Activated CD4-positive, alpha-beta T cell treated with anti-CD3 and anti-CD28 coated beads for 48 hours (primary cell): ENCODE results near the gene MRPL47.
"Not testable (repeated sequence)": the region's sequence is repeated elsewhere in the genome, so short reads cannot be mapped to it uniquely, and the experiment has no call there.

Experiments used
- DNase-seq: peaks from one replicate; pipeline ENCODE4 v3.0.0-alpha.2; 2020

MRPL47 gene

DNA sequence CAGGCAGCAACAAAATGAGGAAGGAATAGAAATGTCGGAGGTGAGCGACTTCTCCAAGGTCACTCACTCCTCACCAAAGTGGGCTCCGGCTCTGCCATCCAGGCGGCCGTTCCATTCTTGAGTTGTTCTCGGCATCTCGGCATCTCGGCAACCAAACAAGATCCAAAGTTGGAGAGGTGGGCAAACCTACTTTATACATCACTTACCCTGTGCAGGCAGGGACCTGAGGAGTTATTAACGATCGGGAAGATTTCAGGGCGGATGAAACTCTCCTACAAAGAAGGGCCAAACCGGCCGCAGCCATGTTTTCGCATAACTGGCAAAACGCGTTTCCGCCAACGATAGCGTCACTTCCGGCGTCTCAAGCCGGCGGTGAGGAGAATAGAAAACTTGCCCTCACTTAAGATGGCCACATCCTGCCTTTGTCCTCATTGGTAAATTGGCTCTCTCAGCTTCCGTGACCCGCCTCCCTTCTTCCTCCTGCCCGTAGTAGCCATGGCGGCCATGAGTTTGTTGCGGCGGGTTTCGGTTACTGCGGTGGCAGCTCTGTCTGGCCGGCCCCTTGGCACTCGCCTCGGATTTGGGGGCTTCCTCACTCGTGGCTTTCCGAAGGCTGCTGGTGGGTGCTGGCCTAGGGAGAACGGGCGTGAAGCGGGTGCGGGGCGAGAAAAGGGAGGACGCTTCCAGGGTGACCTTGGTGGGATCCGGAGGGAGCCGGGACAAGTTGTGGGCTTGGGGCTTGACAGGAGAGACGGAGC lies at the start of gene MRPL47, which contains the start of gene NDUFB5:
Gene MRPL47 (minus strand): TSS at position 318 of the 758 bp plus-strand sequence. CDS start 14 bp downstream, at position 304.
Gene NDUFB5 (plus strand): TSS at position 474 of the 758 bp plus-strand sequence. CDS start 22 bp downstream, at position 496.
- peak; percentile 94 for DNase-seq

DNA sequence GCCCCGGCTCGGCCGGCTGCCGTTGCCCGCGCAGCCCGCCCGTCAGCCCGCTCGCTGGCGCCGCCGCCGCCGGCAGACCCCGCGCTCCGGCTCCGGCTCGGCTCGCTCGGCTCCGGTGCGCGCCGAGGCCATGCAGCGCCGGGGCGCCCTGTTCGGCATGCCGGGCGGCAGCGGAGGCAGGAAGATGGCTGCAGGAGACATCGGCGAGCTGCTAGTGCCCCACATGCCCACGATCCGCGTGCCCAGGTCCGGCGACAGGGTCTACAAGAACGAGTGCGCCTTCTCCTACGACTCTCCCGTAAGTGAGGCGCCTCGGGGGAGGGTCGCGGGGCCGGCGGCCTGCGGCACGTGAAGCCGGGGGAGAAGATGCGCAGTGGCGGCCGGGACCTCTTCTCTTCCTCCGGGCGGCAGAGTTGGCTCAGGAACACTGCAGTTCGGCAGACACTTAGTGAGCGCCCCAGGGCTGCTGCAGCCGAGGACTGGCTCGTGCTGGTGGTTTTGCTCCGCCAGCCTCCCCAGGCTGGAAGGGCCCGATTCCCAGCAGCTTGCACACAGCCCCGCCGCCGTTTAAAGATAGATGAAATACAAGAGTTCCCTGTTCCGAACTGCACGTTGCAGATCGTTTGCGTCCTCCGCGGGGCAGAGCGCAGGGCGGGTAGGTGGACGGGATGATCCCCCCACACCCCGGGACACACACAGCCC lies 48.8 kb upstream of the MRPL47 start:
- DNase-seq, result peak; percentile 73

DNA sequence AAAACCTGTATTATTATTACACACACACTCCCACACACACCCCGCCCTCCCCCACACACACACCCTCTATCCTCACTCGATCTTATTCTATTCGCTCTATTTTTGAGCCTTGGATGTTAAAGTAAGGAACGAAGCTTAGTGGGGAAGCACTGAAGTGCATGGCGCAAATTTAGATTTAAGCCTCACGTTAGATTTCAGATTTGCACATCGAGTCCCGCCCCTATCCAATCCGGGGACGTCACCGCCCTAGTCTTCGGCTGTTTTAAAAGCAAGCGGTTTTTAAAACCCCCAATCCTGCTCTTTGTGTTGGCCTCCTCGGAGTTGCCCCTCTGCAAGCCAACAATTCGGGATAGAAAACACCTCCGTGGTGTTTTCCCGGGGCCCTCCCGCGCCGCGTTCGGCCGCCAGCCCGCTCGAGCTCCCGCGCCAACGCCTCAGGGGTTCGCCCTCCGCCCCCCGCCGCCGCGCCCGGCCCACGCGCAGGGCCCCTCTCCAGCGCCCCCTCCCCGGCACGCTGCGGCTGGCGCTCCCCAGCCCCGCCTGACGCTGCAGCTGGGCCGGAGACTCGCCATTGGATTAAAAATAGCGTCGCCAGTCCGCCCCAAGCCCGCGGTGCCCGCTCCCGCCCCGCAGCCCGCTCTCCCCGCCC lies 48.1 kb upstream of the MRPL47 start, which contains the start of gene USP13:
Gene USP13 (plus strand): TSS at position 594 of the 649 bp plus-strand sequence. CDS start 186 bp downstream, outside the sequence.
- peak; percentile 70 for DNase-seq

DNA sequence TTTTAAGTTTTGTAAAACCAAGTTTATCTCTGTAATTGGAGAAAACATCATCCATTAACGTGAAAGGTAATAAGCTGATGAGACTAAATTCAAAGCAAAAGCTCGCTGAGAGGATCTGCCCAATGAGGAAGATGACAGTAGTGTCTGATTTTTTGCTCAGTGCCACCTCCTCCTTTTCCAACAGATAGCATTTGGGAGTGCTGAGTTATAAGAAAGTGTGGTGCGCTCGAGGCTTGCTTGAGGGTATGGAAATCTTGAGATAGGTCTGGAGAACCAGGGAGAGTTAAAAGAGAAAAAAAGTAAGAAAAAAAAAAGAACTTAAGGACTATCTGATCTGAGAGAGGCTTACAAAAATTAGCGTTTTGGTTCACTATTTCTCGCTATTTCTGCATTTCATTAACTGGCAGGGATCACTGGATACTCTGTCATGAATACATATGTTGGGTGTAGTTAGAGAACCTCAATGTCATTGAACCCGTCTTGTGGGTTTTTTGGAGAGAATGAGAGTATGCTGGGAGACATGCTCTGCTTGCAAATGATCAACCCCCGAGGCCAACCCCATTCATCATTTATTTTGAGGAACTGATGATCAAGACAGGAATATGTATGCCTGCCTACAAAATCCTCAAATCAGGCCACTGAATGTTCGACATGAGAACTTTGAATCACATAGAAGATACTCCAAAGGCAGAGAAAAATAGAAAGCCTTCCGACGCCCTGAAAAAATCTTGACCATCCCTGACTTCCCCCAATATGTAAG lies 47.4 kb upstream of the MRPL47 start:
- no peak for DNase-seq

DNA sequence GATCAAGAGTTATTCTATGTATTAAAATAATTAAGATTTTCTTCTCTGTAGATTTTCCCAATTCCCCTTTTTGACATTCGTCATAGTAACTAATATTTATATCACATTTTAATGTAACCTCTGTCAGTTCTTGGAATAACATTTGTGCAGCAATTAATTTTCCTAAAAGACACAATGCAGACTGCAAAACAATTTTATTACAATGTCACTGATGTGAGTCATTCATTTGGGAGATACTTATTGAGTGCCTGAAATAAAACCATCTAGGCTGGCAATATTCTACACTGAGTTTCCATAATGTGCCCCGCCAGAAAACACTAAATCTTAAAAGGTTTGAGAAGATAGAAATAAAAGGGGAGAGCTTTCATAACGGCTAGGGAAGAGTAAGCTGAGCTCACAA lies 41.7 kb upstream of the MRPL47 start:
- no peak for DNase-seq

DNA sequence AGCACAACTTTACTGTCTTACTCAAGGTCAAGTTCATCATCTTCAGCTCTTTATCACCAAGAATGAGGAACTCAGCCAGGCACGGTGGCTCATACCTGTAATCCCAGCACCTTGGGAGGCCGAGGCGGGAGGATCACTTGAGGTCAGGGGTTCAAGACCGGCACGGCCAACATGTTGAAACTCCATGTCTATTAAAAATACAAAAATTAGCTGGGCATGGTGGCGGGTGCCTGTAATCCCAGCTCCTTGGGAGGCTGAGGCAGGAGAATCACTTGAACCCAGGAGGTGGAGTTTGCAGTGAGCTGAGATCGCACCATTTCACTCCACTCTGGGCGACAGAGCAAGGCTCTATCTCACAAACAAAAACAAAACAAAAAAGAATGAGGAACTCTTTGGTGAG lies 39.4 kb upstream of the MRPL47 start:
- not testable (repeated sequence) for DNase-seq

DNA sequence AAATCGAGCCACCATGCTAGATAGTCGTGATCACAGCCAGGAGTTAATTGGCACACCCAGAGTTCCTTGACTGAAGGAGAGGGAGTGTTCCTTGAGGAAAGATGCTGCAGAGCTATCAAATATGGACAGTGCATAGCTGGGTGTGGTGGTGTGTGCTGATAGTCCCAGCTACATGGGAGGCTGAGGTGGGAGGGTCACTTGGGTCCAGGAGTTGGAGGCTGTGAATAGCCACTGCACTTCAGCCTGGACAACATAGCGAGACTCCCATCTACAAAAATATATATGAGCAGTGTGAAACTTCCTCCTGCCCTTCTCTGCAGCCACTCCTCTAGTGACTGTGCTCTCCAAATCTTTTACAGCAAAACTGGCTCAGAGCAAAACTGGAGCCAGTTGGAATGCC lies 38.4 kb upstream of the MRPL47 start:
- DNase-seq, result no peak

DNA sequence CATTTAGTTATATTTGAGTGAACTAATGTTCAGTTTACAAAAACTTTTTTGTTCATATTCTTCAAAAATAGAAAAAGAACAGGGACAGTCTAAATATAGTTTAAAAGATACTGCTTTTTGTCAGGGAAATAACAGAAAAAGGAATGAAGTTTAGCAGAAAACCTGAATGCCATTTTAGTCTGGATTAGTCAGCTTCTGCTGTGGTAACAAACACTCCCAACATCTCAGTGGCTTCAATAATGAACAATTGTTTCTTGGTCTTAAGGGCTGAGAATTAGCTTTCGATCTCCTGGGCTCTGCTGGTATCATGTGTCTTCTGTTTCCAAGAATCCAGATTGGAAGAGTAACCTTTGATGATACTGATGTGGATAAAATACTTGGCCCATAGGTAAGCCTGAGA lies 36.0 kb upstream of the MRPL47 start:
- no peak for DNase-seq

DNA sequence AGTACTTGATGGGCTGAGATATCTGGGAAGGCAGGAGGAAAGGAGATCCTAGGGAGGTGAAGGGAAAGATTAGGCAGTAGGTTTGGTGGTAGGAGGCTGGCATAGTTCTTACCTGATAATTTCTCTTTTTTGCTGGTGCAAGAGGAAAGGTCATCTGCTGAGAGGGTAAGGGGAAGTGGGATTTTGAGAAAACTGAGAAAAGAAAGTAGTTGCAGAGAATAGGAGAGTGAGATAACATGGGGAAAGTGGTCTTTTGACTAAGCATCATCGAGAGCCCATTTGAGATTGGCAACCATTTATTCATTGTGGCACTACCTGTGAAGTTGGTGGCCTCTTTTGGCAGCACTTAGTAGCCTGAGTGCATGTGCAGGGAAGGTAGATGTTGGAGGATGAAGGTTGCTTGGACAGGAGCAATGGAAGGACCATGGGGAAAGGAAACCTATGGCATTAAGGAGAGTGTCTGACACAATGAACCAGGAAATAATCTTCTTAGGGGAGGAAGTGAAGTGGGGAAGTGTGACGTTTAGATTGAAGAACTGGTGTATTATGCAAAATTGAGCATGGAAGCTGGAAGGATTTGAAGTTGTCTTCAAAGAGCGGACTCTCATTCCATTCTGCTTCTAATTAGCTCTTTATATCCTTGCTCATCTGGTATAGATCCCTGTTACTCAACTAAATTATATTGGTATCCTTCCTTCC lies 26.5 kb upstream of the MRPL47 start:
- no peak for DNase-seq

DNA sequence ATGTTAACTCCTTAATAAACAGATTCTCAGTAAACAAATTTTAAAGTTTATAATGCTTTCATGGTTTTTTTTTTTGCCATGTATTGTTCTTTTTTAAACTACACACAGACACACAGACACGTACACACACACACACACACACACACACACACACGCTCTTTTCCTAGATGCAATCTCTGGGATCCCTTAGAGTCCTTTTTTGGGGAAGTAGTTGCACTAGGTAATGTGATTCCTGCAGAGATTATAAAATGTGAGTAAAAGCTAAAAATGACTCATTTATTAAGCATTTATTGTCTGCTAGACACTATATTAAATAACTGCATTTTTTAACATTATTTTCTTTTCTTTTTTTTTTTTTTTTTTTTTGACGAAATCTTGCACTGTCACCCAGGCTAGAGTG lies 20.0 kb upstream of the MRPL47 start:
- DNase-seq, result no peak

DNA sequence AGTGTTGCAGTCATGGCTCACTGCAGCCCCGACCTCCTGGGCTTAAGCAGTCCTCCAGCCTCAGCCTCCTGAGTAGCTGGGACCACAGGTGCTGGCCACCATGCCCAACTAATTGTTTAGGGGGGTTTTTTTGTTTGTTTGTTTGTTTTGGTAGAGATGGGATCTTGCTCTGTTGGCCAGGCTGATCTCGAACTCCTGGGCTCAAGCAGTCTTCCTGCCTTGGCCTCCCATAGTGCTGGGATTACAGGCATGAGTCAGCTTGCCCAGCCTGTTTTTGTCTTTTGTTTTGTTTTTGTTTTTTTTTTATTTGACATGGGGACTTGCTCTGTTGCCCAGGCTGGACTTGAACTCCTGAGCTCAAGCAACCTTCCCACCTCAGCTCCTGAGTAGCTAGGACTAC lies 17.6 kb upstream of the MRPL47 start:
- no peak for DNase-seq

DNA sequence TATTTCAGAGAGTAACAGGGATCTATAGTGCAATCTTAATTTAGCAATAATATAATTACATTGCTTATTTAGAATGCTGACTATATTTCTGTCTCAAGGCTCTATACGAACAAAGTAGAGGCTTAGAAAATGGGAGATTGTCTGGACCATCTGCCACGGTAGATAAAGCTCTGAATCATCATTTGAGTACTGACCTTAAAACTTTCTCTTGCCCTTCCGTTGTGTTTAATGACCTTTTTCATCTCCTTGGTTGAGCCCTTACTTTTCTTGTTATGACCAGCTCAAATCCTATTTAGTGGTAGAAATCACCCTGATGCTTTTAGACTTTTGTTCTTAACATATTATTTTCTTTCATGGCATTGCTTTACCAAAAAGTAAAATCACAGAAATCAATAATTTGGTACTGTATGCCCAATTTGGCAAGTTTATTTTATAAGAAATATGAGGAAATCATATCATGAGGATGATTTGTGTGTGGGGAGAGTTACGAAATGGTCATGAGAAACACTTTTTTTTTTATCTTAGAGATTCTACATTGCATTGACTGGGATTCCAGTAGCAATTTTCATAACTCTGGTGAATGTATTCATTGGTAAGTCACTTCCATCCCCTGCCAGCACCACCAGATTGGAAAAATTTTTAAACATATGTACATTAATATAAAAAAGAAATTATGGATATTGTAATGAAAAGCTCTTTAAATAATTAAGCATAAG lies 11.2 kb upstream of the MRPL47 start:
- DNase-seq, result no peak

DNA sequence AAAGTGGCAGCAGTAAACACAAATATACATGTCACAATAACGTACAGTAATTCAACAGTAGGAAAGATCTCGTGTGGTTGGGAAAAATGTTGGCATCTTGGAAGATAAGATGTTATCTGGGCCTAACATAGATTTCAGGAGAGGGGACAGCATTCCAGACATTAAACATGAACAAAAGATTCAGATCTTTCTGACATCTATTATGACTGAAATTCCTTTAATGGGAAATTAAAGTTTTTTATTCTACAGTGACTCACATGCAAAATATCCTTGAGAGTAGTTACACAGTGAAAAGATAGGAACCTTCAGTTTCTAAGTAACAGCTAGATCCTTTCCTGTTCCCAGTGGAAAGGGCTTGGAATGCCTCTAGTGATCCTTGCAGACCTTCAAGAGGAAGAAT lies 9.4 kb upstream of the MRPL47 start:
- no peak for DNase-seq

DNA sequence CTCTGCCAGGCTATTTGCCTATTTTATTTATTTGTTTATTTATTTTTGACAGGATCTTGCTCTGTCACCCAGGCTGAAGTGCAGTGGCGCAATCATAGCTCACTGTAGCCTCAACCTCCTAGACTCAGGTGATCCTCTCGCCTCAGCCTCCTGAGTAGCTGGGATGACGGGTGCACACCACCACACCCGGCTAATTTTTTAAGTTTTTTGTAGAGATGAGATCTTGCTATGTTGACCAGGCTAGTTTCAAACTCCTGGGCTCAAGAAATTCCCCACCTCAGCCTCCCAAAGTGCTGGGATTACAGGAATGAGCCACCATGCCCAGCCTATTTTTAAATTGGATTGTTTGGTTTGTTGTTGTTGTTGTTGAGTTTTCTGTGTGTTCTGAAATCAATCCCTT lies 5.6 kb upstream of the MRPL47 start:
- no peak for DNase-seq

DNA sequence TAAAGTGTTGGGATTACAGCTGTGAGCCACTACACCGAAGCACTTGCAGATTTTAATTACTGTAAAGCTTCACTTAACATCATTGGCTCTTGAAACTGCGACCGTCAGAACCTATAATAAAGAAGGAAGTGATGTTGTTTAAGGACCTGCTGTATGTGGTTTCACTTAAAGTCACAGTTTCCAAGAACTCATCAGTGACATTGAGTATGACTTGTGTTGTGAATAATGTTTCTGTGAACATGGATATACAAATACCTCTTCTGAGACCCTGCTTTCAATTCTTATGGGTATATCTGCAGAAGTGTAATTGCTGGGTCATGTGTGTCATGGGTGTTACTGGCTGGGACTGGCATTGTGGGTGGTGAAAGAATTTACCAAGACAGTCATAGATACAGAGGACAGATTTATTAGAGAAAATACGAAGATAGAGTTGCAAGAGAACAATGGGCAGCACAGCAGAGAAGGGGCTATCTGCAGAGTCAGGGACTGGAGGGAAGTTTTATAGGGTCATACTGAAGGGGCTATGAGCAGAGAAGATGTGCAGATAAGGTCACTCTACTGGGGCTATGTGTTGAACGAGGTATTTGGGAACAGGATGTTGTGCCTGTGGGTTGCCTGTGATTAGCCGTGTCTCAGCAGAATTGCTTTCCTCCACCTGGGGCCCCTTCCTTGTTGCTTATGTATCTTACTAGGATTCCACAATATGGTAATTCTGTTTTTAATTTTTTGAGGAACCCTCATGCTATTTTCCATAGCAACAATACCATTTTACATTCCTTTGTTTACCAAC lies 4.7 kb upstream of the MRPL47 start:
- peak; percentile 18 for DNase-seq

DNA sequence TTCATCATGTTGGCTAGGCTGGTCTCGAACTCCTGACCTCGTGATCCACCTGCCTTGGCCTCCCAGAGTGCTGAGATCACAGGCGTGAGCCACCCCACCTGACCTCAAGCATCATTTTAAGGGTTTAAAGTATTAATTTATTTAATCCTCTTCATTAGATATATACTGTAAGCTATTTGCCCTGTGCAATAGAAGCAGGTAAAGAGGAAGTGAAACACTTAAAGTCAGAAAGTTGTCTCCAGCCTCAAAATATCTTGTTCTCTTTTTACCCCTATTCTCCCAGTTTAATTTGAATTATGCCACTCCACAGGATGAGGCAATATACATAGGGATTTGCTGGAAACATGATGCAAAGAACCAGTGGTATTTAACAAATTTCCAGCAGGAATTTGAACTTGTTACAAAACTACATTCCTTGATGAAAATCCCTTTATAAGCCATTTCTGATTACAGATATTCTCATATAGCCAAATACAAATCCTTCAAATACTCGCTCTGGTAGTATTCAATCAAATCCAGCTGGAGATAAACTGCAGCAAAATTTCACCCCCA lies 2.2 kb upstream of the MRPL47 start:
- no peak for DNase-seq

DNA sequence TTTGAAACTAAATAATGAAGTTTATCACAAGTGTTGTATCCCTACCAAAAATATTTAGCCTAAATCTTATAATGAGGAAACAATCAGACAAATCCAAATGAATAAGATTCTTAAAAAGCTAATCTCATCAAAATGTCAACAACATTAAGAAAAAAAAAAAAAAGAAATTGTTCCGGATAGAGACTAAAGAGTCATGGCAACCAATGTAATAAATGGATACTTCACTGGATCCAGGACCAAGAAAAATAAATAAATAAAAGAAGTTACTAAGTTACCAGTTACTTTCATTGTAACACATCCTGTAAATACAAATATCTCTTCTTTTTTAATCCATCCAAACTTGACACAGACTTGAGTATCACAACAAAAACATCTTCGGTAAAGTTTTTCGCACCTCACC lies 607 bp downstream of the MRPL47 start:
- no peak for DNase-seq

DNA sequence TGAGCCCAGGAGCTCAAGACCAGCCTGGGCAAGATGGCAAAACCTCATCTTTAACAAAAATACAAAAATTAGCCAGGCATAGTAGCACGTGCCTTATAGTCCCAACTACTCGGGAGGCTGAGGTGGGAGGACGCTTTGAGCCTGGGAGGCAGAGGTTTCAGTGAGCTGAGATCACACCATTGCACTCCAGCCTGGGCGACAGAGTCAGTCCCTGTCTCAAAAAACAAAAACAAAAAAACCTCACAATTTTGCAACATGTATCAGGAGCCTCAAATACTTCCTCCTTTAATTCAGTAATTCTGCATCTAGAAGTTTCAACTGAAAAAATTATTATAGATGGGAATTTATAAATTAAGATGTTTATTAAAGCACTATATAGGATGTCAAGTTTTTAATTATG lies 1.1 kb downstream of the MRPL47 start:
- DNase-seq, result no peak

DNA sequence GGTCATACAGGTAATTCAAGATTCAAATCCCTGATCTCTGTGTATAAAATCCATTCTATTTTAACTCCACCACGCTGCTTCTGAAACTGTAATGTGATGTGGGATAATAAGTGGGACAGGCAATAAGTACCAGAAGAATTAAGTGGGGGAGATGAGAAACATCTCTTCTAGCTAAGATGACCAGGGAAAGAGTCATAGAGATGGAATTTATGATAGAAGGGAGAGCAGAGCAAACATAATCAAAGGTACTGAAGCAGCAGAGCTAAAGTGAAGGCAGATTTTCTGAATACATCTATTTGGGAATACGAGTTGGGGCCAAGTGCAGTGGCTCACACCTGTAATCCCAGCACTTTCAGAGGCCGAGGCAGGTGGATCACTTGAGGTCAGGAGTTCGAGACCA lies 4.9 kb downstream of the MRPL47 start:
- DNase-seq, result no peak

DNA sequence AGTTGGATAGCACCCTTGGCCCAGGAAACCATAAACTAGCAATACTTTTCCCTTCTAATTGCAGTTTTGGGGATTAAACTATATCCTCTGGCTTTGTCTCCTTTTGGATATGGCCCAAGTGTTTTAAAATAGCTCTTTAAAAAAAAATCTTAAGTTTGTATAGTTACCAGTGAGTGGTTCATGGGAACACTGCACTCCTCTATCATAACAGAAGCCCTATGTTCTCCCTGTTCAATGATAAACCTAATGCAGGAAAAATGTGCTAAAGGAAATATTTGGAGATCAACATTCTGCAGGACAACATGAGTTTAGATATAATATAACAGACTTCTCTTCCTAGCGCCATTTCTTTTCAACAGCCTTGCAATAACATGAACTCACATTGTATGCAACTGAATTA lies 13.1 kb downstream of the MRPL47 start:
- DNase-seq, result no peak
